Caco-2 (cell line): Measurements from ENCODE around the gene ZSCAN5C. TPM values are rescaled to one million over a fixed set of nuclear protein-coding genes. Genes with fewer than 3 reads are reported as not detected.

Experiments used
- BruUV-seq: library from RNA; stranded (reverse); fragments of 400-500 nt; replicated peaks from 2 replicates; lab custom pipeline; 2021; lab: Mats Ljungman, UMichigan
- CTCF ChIA-PET: fragments of 300-600 bp; sonication (Branson Sonifier 250); formaldehyde crosslinking; loops from one replicate; lab custom pipeline; 2022; ENCODE audit warnings: antibody characterized with exemption; lab: Charles Lee
- POLR2A ChIA-PET: fragments of 300-600 bp; sonication (Branson Sonifier 250); formaldehyde crosslinking; loops from one replicate; lab custom pipeline; 2022; ENCODE audit warnings: antibody characterized with exemption; lab: Charles Lee
- DNase-seq, 2 experiments: peaks; one replicate each; pipeline versions ENCODE4 v3.0.0 to v3.0.0-alpha.2; 2020 to 2022
- H3K27me3 ChIP-seq: replicated peaks from 2 replicates; pipeline ENCODE4 v1.6.0; 2011; ENCODE audit warnings: low read length; ENCODE audit not compliant: control insufficient read depth, insufficient read depth
- H3K36me3 ChIP-seq: 2 replicates; pipeline ENCODE4 v1.5.1; 2011; ENCODE audit warnings: low read length; ENCODE audit not compliant: control insufficient read depth, insufficient read depth
- H3K4me1 ChIP-seq: fragments of 250-450 bp; sonication (Bioruptor Pico); 2 replicates; pipeline ENCODE4 v1.5.1; 2020; ENCODE audit warnings: mild to moderate bottlenecking
- H3K4me3 ChIP-seq: 2 replicates; pipeline ENCODE4 v1.5.1; 2011; ENCODE audit warnings: low read depth, mild to moderate bottlenecking, control low read depth, low read length
- H3K9me3 ChIP-seq: fragments of 250-450 bp; sonication (Bioruptor Pico); 2 replicates; pipeline ENCODE4 v1.5.1; 2020; ENCODE audit warnings: mild to moderate bottlenecking, moderate library complexity
- H3K27ac Mint-ChIP-seq: one replicate; pipeline ENCODE4 v1.8.0; 2022; ENCODE audit warnings: mixed read lengths; ENCODE audit not compliant: unreplicated experiment
- H3K27me3 Mint-ChIP-seq: one replicate; pipeline ENCODE4 v1.8.0; 2022; ENCODE audit warnings: mixed read lengths; ENCODE audit not compliant: insufficient read depth, unreplicated experiment
- H3K36me3 Mint-ChIP-seq: one replicate; pipeline ENCODE4 v1.8.0; 2022; ENCODE audit warnings: mild to moderate bottlenecking, mixed read lengths; ENCODE audit not compliant: insufficient read depth, unreplicated experiment
- H3K4me1 Mint-ChIP-seq: one replicate; pipeline ENCODE4 v1.8.0; 2022; ENCODE audit warnings: low read depth, mixed read lengths; ENCODE audit not compliant: unreplicated experiment
- H3K4me3 Mint-ChIP-seq: one replicate; pipeline ENCODE4 v1.8.0; 2022; ENCODE audit warnings: mild to moderate bottlenecking, moderate library complexity, mixed read lengths; ENCODE audit not compliant: unreplicated experiment
- H3K9me3 Mint-ChIP-seq: one replicate; pipeline ENCODE4 v1.8.0; 2022; ENCODE audit warnings: mixed read lengths; ENCODE audit not compliant: unreplicated experiment
- intact Hi-C: fragments of 100-400 bp; cut with micrococcal nuclease; formaldehyde crosslinking; loops from one replicate; pipeline ENCODE4 v1.10.0; 2022; ENCODE audit not compliant: unreplicated experiment
- total RNA-seq: library from RNA; stranded (reverse); gene quantifications from 2 replicates; pipeline ENCODE4 v1.2.3, GENCODE V29; 2022
- TF ChIP-seq, protein P1 (sequence below), 2 experiments: fragments of 200-600 bp in 1 of 2; IDR thresholded peaks; 1 replicate in 1 of 2; 2 replicates in 1 of 2; pipeline versions ENCODE4 v1.5.1 to v1.8.0; 2011 to 2022; ENCODE audit warnings: antibody characterized with exemption in 1 of 2, control low read depth in 1 of 2, inconsistent platforms in 1 of 2, low read depth in 1 of 2, low read length in 1 of 2, mild to moderate bottlenecking in 1 of 2, moderate library complexity in 1 of 2; ENCODE audit not compliant: insufficient read depth in 1 of 2, severe bottlenecking in 1 of 2, unreplicated experiment in 1 of 2

The ZSCAN5C gene
- total RNA-seq, 1 experiment from 2014 or later: not detected

DNA sequence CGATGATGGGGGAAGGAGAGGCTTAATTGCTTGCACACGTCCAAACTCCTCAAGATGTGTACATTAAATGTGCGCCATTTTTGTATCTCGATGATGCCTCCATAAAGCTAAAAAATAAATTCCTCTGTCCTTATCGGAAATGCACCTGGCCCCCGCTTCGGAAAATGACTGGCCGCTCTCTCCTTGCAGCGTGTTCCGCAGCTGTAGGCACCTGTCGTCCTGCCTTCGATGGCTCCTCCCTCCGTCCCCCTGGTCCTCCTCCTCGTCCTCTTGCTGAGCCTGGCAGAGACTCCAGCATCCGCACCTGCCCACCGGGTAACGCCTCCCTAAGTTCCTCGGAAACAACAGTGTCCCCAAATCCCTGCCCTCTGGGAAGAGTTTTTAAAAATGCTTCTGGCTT lies 25.2 kb upstream of the ZSCAN5C start:
- Mint-ChIP-seq H3K4me3 (no peak overlapping the region), H3K36me3 (no peaks in the 10 kb centered on the region), H3K9me3 (no peaks in the 10 kb centered on the region), H3K27me3 (peaks cover 17% of the 10 kb centered on the region), H3K4me1 (peaks cover 5% of the 10 kb centered on the region), H3K27ac (no peak overlapping the region)
- POLR2A ChIA-PET: interaction anchor here (0.9 kb wide), 1 partner anchor 548 kb away, joined by 4 read pairs; no protein-coding TSS in a partner anchor
- intact Hi-C loops: no loop called here
- Histone ChIP-seq H3K4me3 (no peak overlapping the region), H3K27me3 (no peaks in the 10 kb centered on the region), H3K4me1 (no peaks in the 10 kb centered on the region), H3K36me3 (no peaks in the 10 kb centered on the region), H3K9me3 (no peaks in the 10 kb centered on the region)
- TF ChIP-seq, protein P1, sequence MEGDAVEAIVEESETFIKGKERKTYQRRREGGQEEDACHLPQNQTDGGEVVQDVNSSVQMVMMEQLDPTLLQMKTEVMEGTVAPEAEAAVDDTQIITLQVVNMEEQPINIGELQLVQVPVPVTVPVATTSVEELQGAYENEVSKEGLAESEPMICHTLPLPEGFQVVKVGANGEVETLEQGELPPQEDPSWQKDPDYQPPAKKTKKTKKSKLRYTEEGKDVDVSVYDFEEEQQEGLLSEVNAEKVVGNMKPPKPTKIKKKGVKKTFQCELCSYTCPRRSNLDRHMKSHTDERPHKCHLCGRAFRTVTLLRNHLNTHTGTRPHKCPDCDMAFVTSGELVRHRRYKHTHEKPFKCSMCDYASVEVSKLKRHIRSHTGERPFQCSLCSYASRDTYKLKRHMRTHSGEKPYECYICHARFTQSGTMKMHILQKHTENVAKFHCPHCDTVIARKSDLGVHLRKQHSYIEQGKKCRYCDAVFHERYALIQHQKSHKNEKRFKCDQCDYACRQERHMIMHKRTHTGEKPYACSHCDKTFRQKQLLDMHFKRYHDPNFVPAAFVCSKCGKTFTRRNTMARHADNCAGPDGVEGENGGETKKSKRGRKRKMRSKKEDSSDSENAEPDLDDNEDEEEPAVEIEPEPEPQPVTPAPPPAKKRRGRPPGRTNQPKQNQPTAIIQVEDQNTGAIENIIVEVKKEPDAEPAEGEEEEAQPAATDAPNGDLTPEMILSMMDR (IDR thresholded peaks at IDR 0.05; ENCODE audit: insufficient read depth in 1 of 2, low read depth in 1 of 2, low read length in 1 of 2, severe bottlenecking in 1 of 2, unreplicated experiment in 1 of 2): no peak
- CTCF ChIA-PET: interaction anchor here (0.8 kb wide), 1 partner anchor 21 kb away, joined by 3 read pairs; no protein-coding TSS in a partner anchor
- BruUV-seq: no TSS peak
- DNase-seq: no peak

DNA sequence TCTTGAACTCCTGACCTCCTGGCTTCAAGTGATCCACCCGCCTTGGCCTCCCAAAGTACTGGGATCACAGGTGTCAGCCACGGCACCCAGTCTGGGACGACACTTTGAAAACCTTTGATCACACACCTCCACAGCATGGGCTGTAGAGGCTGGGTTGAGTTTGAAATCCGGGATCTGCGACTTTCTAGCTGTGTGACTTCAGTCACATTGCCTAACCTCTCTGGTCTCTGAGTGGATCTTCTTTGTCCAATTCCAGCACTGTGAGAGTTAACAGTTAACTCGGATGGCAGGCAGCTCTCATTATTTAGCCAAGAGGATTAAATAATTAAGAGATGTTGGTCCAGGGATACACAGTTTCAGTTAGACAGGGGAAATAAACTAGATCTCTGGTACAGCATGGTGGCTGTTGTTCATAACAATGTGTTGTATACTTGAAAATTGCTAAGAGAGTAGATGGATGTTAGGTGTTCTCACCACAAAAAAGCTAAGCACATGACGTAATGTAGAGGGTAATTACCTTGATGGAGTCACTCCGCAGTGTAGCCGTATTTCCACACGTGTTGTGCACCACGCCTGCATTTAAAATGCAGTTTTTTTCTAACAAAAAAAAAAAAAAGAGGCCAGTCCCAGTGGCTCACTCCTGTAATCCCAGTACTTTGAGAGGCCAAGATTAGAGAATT lies 24.4 kb upstream of the ZSCAN5C start:
- H3K9me3 ChIP-seq: no peaks in the 10 kb centered on the region
- no peak for DNase-seq
- no peaks in the 10 kb centered on the region for H3K36me3 ChIP-seq
- H3K27me3 ChIP-seq: no peaks in the 10 kb centered on the region
- ChIA-PET CTCF (interaction anchor here (0.9 kb wide), 1 partner anchor 156 kb away, joined by 3 read pairs; no protein-coding TSS in a partner anchor), POLR2A (no interaction called here)
- BruUV-seq: no TSS peak
- H3K4me3 Mint-ChIP-seq: no peak overlapping the region
- TF ChIP-seq, protein P1 (IDR thresholded peaks at IDR 0.05; ENCODE audit: insufficient read depth in 1 of 2, low read depth in 1 of 2, low read length in 1 of 2, severe bottlenecking in 1 of 2, unreplicated experiment in 1 of 2): no peak
- H3K4me1 Mint-ChIP-seq: peaks cover 5% of the 10 kb centered on the region
- peaks cover 17% of the 10 kb centered on the region for H3K27me3 Mint-ChIP-seq
- H3K4me1 ChIP-seq: no peaks in the 10 kb centered on the region
- H3K27ac Mint-ChIP-seq: no peak overlapping the region
- no peak overlapping the region for H3K4me3 ChIP-seq
- intact Hi-C loops: no loop called here
- no peaks in the 10 kb centered on the region for H3K9me3 Mint-ChIP-seq
- no peaks in the 10 kb centered on the region for H3K36me3 Mint-ChIP-seq

DNA sequence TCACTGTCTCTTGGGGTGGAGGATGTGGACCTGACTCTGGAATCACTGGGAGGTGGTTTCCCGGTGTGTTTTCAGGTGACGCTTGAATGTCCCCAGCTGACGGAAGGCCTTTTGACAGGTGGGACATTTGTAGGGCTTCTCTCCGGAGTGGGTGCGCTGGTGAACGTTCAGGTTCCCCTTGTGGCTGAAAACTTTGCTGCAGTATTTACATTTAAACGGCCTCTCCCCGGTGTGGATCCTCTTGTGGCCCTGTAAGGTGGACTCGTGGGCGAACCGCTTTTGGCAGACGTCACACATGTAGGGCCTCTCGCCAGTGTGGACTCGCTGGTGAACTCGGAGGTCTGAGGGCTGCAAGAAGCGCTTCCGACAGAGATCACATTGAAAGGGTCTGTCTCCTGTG lies 12.3 kb upstream of the ZSCAN5C start:
- no peaks in the 10 kb centered on the region for H3K4me1 Mint-ChIP-seq
- ChIA-PET CTCF (no interaction called here), POLR2A (no interaction called here)
- Histone ChIP-seq H3K27me3 (no peaks in the 10 kb centered on the region), H3K36me3 (no peaks in the 10 kb centered on the region), H3K4me3 (no peak overlapping the region), H3K4me1 (no peaks in the 10 kb centered on the region), H3K9me3 (no peaks in the 10 kb centered on the region)
- no TSS peak for BruUV-seq
- intact Hi-C loops: no loop called here
- H3K27me3 Mint-ChIP-seq: peaks cover 10% of the 10 kb centered on the region
- H3K4me3 Mint-ChIP-seq: no peak overlapping the region
- no peaks in the 10 kb centered on the region for H3K36me3 Mint-ChIP-seq
- DNase-seq: no peak
- no peaks in the 10 kb centered on the region for H3K9me3 Mint-ChIP-seq
- no peak overlapping the region for H3K27ac Mint-ChIP-seq
- TF ChIP-seq, protein P1 (IDR thresholded peaks at IDR 0.05; ENCODE audit: insufficient read depth in 1 of 2, low read depth in 1 of 2, low read length in 1 of 2, severe bottlenecking in 1 of 2, unreplicated experiment in 1 of 2): no peak
